Measurements from ENCODE around the gene TNFRSF25. TPM values are rescaled to one million over a fixed set of nuclear protein-coding genes. Genes with fewer than 3 reads are reported as not detected.

Gene TNFRSF25
- total and polyA plus RNA-seq, 9 of the 15 experiments (the other 6 are each of a cell fraction or from before 2014, with no cell fraction given) = 0.24 to 0.49 TPM; not detected in 7

- no peak for TF ChIP-seq TRIM25 (IDR thresholded peaks at IDR 0.05; ENCODE audit: borderline replicate concordance)
- TF ChIP-seq E2F5 (CRISPR knock-in tag; IDR thresholded peaks at IDR 0.05) = no peak
- peak; percentile 98 for TF ChIP-seq XRCC5 (IDR thresholded peaks at IDR 0.05; ENCODE audit: low read depth, low read length)
- 0 out of 2 replicates have a peak, but pooled peaks have one; percentile 44 for TF ChIP-seq ARID4B (CRISPR knock-in tag; IDR thresholded peaks at IDR 0.05)
- TF ChIP-seq SIRT6 (IDR thresholded peaks at IDR 0.05; ENCODE audit: low read depth, low read length) = no peak
- TF ChIP-seq SUPT5H (IDR thresholded peaks at IDR 0.05) = no peak
- TF ChIP-seq RREB1 (CRISPR knock-in tag; IDR thresholded peaks at IDR 0.05) = no peak
- TF ChIP-seq GATAD2A (IDR thresholded peaks at IDR 0.05) = no peak
- TF ChIP-seq YY1 (IDR thresholded peaks at IDR 0.05; ENCODE audit: borderline replicate concordance in 1 of 3, control insufficient read depth in 1 of 3, extremely low read depth in 1 of 3, insufficient read depth in 3 of 3, insufficient read length in 1 of 3, insufficient replicate concordance in 2 of 3, low read depth in 1 of 3, low read length in 2 of 3) = peak in 2 of 3 experiments; percentile 34 to 61
- peak in 1 of 2 experiments; percentile 50; a peak in 1 of 4 replicates for TF ChIP-seq FOXA3 (CRISPR knock-in tag; conservative IDR thresholded peaks at IDR 0.05 in 1 of 2, IDR thresholded peaks at IDR 0.05 in 1 of 2)
- TF ChIP-seq ZFP1 (CRISPR knock-in tag; IDR thresholded peaks at IDR 0.05) = no peak
- TF ChIP-seq E2F3 (CRISPR knock-in tag; IDR thresholded peaks at IDR 0.05) = no peak
- TF ChIP-seq POU5F1 (IDR thresholded peaks at IDR 0.05; ENCODE audit: borderline replicate concordance, low read depth, low read length, partially characterized antibody) = no peak
- TF ChIP-seq RAD21 (CRISPR knock-in tag; conservative IDR thresholded peaks at IDR 0.05 in 1 of 2, IDR thresholded peaks at IDR 0.05 in 1 of 2) = peak; percentile 27 to 73; a peak in 3 of 4 replicates
Measured at GRCh38 chr1:6489799-6490180, 23.8 kb upstream of the TNFRSF25 start (continued).
